Measurements from ENCODE around the gene UAP1. TPM values are rescaled to one million over a fixed set of nuclear protein-coding genes. Genes with fewer than 3 reads are reported as not detected.

Gene UAP1
- 48.4 and 54.8 TPM in 2 replicates for total RNA-seq (2014; rRNA removed; shearing (Covaris generic))

DNA sequence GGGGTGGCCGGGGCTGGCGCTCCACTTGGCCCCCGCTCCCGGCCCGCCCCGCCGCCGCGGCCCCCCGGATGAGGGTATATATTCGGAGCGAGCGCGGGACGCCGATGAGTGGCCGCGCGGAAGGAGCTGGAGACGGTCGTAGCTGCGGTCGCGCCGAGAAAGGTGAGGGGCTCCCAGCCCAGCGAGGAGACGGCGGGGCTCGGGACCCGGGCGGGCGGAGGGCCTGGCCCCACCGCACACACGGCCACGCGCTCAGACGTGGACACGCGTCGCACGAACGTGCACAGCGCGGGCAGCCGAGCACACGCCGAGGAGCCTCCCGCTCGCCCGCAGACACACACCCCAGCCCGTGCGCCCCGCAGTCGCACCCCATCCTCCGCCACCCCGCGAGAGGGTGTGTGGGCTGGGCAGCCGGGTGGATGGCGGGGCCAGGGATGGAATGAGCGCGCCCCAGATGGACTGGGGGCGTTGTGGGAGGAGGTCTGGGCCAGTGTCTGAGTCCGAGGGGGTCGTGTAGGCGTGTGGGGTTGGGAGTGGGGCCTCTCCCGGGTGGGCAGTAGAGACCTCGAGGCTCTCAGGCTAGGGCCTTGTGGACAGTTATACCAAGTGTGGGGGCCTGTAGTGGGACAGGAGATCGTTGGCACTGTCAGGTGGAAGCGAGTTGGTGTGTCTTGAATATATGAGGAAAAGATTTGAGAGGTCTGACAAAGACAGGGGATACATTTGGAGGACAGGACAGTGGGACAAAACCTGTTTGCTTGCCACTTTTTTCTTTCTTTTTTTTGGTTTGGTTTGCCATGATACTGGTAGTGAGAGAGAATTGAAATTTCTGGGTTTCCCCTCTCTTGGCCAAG is at the start of gene UAP1:
TSS of gene UAP1 (plus strand) at position 107 of the 854 bp plus-strand sequence. CDS start 4,347 bp downstream, outside the sequence.
- Histone ChIP-seq H3K36me3 (replicated peaks; ENCODE audit: control insufficient read depth, insufficient read depth, low read length) (no peaks in the 10 kb centered on the region), H3K4me3 (ENCODE audit: insufficient read depth, low read depth, low read length) (peak within 1 kb of the TSS; percentile 98), H3K27me3 (ENCODE audit: control insufficient read depth, insufficient read depth, low read length) (peaks cover 5% of the 10 kb centered on the region)
- no peak for DNase-seq

DNA sequence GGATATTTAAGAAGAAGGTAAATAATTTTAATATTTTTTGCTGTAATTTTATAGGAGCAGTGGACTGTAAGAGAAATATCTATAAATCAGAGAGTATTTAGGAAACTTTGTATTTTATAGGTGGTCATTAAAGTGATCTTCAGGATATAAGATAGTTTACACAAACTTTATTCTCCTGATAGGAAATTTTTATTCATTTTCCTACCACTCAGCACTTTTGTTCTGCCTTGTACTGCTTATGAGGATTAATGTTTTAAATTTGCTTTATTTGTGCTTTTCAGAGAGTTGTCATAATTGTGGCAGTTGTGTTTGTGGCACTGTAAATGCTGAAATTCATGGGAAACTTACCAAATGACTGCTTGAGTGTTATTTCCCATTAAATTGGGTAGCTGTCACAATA is 34.2 kb upstream of the UAP1 start:
- DNase-seq = no peak

DNA sequence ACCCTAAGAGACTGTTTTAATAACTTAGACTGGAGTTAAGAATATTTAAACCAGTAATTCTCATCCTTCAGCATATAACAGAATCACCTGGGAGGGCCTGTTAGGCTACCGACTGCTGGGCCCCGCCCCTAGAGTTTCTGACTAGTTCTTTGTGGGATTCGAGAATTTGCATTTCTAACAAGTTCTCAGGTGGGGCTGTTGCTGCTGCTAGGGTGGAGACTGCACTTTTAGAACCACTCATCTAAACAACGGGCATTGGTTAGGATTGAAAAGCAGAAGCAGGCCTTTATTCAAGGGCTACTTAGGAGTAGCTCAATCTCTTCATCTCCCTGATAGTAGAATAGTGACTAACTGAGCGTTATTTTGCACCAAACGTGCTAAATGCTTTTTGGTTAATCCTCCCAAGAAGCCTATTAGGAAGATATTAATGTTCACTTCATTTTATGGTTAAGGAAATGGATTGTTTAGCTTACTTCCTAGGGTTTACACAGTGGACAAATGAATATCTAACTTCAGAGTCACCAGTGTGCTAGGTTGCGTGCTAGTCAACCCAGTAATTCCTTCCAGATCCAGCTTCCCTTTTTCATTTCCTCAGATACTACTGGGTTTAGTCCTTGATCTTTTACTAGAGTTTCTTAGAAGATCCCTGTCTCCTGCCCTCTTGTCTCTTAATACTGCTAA is 31.1 kb upstream of the UAP1 start:
- Histone ChIP-seq H3K27me3 (ENCODE audit: control insufficient read depth, insufficient read depth, low read length) (no peaks in the 10 kb centered on the region), H3K36me3 (replicated peaks; ENCODE audit: control insufficient read depth, insufficient read depth, low read length) (peaks cover under 1% of the 10 kb centered on the region; the same call in 1 of the 2 replicates), H3K4me3 (ENCODE audit: insufficient read depth, low read depth, low read length) (no peak overlapping the region)
- peak; percentile 66 for DNase-seq

More for the DNA sequence above, 34.2 kb upstream of the UAP1 start:
- Histone ChIP-seq H3K4me3 (ENCODE audit: insufficient read depth, low read depth, low read length) (no peak overlapping the region), H3K27me3 (ENCODE audit: control insufficient read depth, insufficient read depth, low read length) (no peaks in the 10 kb centered on the region), H3K36me3 (replicated peaks; ENCODE audit: control insufficient read depth, insufficient read depth, low read length) (peaks cover 6% of the 10 kb centered on the region)

DNA sequence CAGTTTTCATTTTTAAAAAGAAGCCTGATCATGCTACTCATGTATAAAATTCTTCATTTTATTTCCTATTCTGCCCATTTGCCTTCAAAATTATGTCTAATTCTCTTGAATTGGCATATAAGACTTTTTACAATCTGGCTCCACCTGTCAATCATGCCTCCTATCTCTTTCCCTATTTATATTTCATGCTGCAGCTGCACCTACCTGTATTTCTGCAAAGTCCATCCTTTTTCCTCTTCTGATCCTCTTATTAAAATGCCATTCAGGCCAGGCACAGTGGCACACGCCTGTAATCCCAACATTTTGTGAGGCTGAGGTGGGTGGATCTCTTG is 30.6 kb upstream of the UAP1 start:
- DNase-seq = no peak
- Histone ChIP-seq H3K36me3 (replicated peaks; ENCODE audit: control insufficient read depth, insufficient read depth, low read length) (no peaks in the 10 kb centered on the region), H3K27me3 (ENCODE audit: control insufficient read depth, insufficient read depth, low read length) (no peaks in the 10 kb centered on the region), H3K4me3 (ENCODE audit: insufficient read depth, low read depth, low read length) (no peak overlapping the region)

DNA sequence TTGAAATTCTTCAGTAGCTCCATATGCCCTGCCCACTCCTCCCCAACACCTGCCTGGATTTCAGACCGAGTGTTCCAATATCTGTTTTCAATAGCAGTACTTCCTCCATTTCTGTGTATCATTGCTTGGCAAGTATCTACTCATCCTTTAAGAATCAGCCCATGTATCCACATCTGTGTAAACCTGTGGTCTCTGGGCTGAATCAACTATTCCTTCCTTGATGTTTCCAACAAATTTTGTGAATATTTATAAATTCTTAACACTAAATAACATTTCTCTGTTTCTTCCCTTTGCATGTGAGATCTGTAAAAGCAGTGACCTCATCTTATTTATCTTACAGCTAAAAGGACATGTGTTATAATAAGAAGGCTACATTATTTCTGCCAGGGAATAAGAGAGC is 26.0 kb upstream of the UAP1 start:
- no peaks in the 10 kb centered on the region for H3K27me3 ChIP-seq (ENCODE audit: control insufficient read depth, insufficient read depth, low read length)
- no peak for DNase-seq
- H3K36me3 ChIP-seq (replicated peaks; ENCODE audit: control insufficient read depth, insufficient read depth, low read length) = no peaks in the 10 kb centered on the region
- no peak overlapping the region for H3K4me3 ChIP-seq (ENCODE audit: insufficient read depth, low read depth, low read length)

DNA sequence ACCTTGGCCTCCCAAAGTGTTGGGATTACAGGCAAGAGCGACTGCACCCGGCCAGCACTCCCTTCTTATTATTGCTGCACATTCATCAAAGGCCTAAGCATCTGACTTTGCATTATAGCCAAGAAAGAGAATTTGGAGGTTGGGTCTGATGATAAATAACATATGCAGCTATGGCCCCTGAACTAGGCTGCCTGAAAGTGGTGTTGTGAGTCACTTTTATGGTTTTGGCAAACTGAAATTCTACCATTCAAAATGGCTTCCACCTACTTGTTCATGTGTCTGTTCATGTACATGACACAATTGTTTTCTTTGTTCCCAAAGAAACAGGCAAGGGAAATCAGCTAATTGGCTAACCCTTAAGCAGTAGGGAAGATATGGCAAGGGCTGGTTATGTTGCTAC is 25.0 kb upstream of the UAP1 start:
- H3K36me3 ChIP-seq (replicated peaks; ENCODE audit: control insufficient read depth, insufficient read depth, low read length) = no peaks in the 10 kb centered on the region
- H3K4me3 ChIP-seq (ENCODE audit: insufficient read depth, low read depth, low read length) = no peak overlapping the region
- H3K27me3 ChIP-seq (ENCODE audit: control insufficient read depth, insufficient read depth, low read length) = no peaks in the 10 kb centered on the region
- no peak for DNase-seq

DNA sequence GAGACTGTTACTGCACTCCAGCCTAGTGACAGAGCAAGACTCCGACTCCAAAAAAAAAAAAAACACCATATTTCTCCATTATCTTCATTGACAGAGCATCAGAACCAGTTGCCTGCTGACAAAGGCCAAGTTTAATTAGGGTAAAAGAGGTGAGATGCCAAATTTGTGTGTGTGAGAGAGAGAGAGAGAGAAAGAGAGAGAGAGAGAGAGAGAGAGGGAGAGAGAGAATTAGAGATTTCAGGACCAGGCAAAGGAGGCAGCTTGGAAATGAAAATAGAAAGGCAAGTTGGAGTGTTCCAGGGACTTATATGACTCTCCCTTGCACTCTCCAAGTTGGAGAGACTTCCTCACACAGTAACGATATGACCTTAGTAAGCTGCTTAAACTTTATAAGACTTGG is 24.3 kb upstream of the UAP1 start:
- Histone ChIP-seq H3K36me3 (replicated peaks; ENCODE audit: control insufficient read depth, insufficient read depth, low read length) (no peaks in the 10 kb centered on the region), H3K4me3 (ENCODE audit: insufficient read depth, low read depth, low read length) (no peak overlapping the region)
- no peak for DNase-seq

DNA sequence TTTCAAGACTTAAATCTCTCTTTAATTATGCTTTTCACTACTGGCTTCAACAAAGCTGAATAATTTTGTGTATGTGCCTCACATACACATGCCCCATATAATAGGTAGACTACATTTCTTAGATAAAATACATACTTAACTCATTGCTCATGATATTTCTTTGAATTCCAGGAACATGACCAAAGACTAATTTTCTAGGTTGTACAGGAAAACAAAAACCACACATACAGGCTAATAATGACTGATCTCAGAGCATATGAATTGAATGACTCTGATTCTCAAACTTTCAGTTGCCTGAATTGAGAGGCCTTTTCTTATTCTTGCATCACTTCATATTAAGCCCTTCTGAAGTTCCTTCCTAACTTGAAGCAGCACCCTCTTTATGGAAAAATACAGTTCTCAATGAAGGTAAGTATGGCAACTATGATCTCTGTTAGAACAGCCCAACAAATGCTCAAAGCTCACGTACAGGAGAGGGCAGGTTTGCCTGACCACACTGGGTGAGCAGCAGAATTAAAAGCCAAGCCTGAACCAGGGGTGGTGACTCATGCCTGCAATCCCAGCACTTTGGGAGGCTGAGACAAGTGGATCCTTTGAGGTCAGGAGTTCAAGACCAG is 22.6 kb upstream of the UAP1 start:
- H3K27me3 ChIP-seq (ENCODE audit: control insufficient read depth, insufficient read depth, low read length) = no peaks in the 10 kb centered on the region
- no peak overlapping the region for H3K4me3 ChIP-seq (ENCODE audit: insufficient read depth, low read depth, low read length)
- no peak for DNase-seq
- H3K36me3 ChIP-seq (replicated peaks; ENCODE audit: control insufficient read depth, insufficient read depth, low read length) = no peaks in the 10 kb centered on the region

More for the DNA sequence above, 24.3 kb upstream of the UAP1 start:
- H3K27me3 ChIP-seq (ENCODE audit: control insufficient read depth, insufficient read depth, low read length) = no peaks in the 10 kb centered on the region

DNA sequence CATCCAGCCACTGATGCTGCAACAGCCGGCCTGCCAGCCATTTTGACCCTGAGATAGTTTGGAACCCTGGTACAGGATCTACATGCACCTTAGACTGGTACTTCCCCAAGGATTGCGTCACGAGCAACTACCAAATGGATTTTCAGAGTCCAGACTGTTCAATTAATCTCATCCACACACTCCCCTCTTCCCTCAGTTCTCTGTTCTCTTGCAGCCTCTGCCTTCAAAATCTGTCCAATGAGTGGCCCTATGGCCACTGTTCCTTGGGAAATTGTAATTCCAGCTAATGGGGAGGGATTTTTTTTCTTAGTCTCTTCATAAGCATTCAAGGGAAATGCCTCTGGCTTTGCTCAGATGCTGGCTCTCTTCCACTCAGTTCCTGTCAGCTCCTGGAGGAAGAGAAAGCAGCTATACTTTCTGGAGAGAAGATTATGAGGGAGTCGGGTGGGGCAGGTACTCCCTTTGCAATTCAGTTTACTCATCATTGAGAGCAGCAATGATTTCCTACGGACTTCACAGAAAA is 19.8 kb upstream of the UAP1 start:
- H3K4me3 ChIP-seq (ENCODE audit: insufficient read depth, low read depth, low read length) = no peak overlapping the region
- no peaks in the 10 kb centered on the region for H3K27me3 ChIP-seq (ENCODE audit: control insufficient read depth, insufficient read depth, low read length)
- DNase-seq = no peak
- H3K36me3 ChIP-seq (replicated peaks; ENCODE audit: control insufficient read depth, insufficient read depth, low read length) = no peaks in the 10 kb centered on the region

DNA sequence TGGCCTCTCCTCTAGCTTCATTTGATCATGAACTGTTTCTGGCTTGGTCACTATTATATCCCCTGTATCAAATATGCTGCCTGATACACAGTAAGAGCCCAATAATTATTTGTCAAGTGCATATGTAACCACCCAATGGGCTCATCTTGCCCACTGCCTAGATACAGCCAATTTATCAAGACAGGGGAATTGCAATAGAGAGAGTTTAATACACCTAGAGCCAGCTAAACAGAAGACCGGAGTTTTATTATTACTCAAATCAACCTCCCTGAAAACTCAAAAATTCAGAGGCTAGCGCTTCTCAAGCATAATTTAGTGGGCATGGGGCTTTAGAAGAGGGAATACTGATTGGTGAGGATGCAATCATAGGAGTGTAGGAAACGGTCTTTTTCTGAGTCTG is 18.3 kb upstream of the UAP1 start:
- H3K36me3 ChIP-seq (replicated peaks; ENCODE audit: control insufficient read depth, insufficient read depth, low read length) = no peaks in the 10 kb centered on the region
- H3K4me3 ChIP-seq (ENCODE audit: insufficient read depth, low read depth, low read length) = no peak overlapping the region
- DNase-seq = no peak
- H3K27me3 ChIP-seq (ENCODE audit: control insufficient read depth, insufficient read depth, low read length) = no peaks in the 10 kb centered on the region

DNA sequence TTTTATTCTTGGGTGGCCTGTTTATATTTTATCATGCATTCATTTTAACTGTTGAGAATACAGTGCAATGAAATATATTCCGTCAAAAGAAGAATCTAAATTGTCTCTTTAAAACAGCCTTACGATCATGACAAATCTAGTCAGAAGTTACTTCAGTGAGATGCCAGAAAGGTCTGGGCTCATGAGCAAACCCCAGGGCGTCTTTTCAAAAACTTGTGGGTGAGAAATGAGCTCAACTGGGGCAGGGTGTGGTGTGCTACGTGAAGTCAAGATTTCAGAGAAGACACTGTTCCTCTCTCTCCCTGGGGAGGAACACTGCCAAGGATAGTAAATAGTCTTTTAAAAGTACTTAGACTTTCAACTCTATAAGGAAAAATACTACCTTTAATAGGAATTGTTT is 13.4 kb upstream of the UAP1 start:
- H3K4me3 ChIP-seq (ENCODE audit: insufficient read depth, low read depth, low read length) = no peak overlapping the region

DNA sequence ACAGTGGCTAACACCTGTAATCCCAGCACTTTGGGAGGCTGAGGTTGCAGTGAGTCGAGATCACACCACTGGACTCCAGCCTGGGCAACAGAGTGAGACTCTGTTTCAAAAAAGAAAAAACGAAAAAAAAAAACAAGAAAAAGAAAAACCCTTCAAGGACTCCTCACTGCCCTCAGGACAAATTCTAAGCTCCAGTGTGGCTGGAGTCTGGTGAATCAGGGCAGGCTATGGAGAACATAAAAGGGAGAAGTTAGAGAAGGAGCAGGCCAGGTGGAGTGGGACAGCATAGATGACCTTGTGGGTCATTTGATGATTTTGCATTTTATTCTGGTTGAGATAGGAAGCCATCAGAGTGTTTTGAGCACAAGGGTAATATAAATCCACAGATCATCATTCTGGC is 12.5 kb upstream of the UAP1 start:
- H3K36me3 ChIP-seq (replicated peaks; ENCODE audit: control insufficient read depth, insufficient read depth, low read length) = no peaks in the 10 kb centered on the region
- H3K27me3 ChIP-seq (ENCODE audit: control insufficient read depth, insufficient read depth, low read length) = no peaks in the 10 kb centered on the region
- DNase-seq = no peak
- no peak overlapping the region for H3K4me3 ChIP-seq (ENCODE audit: insufficient read depth, low read depth, low read length)

More for the DNA sequence above, 13.4 kb upstream of the UAP1 start:
- DNase-seq = no peak
- no peaks in the 10 kb centered on the region for H3K27me3 ChIP-seq (ENCODE audit: control insufficient read depth, insufficient read depth, low read length)
- H3K36me3 ChIP-seq (replicated peaks; ENCODE audit: control insufficient read depth, insufficient read depth, low read length) = no peaks in the 10 kb centered on the region

DNA sequence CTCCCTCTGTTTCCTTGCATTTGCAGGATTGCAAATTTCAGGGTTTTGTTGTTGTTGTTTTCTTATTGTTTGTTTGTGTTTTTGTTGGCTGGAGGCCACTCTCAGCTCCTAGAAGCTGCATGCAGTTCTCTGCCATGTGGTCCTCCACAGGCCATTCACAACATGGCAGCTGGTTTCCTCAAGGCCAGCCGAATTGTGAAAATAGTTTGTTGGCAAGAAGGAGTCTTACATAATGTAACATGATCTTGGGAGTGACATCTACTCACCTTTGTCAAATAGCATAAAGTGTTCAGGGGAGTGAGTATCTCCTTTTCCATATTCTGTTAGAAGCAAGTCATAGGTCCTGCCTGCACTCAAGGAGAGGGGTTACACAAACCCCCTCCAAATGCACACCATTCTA is 10.6 kb upstream of the UAP1 start:
- DNase-seq = no peak
- Histone ChIP-seq H3K36me3 (replicated peaks; ENCODE audit: control insufficient read depth, insufficient read depth, low read length) (no peaks in the 10 kb centered on the region), H3K27me3 (ENCODE audit: control insufficient read depth, insufficient read depth, low read length) (no peaks in the 10 kb centered on the region), H3K4me3 (ENCODE audit: insufficient read depth, low read depth, low read length) (no peak overlapping the region)

DNA sequence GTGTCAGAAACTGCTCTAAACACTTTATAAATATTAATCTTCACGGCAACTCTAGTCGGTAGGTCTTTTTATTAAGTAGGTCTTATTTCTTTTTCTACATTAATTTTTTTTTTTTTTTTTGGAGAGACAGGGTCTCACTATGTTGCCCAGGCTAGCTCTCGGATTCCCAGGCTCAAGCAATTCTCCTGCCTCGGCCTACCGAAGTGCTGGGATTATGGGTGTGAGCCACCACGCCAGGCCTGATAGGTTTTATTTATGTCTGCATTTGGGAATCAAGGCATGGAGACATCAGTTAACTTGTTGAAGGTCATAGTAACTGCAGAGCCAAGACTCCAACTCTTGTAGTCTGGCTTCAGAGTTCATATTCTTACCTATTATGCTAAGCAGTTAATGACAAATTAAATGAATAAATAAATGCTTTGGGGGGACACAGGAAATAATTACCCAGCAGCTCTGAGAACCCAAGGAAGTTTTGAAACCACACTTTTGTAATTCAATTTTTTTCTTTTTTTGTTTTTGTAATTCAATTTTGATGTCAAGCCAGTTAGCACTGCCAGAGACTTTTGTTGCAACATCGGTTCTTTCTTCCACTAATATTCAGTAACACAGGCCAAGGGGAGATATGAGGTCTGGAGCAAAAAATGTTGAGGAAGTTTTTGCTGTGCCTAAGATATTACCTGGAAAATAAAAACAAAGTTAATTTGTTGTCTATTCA is 9.4 kb upstream of the UAP1 start:
- DNase-seq = no peak
- Histone ChIP-seq H3K27me3 (ENCODE audit: control insufficient read depth, insufficient read depth, low read length) (no peaks in the 10 kb centered on the region), H3K36me3 (replicated peaks; ENCODE audit: control insufficient read depth, insufficient read depth, low read length) (no peaks in the 10 kb centered on the region), H3K4me3 (ENCODE audit: insufficient read depth, low read depth, low read length) (no peak overlapping the region)

Data from H7 (cell line).